Hepatocyte (in vitro differentiated cells): ENCODE measurements around the gene RAP1GAP.

Experiments used
- CTCF ChIP-seq: fragments of 200-600 bp; sonication (generic); IDR thresholded peaks from 2 replicates; pipeline ENCODE4 v1.5.1; 2016; ENCODE audit warnings: antibody characterized with exemption, mild to moderate bottlenecking; ENCODE audit not compliant: poor library complexity
- EZH2phosphoT487 ChIP-seq: fragments of 200-600 bp; sonication (generic); IDR thresholded peaks from one replicate; pipeline ENCODE4 v1.6.1; 2018; ENCODE audit warnings: antibody characterized with exemption, mild to moderate bottlenecking, low read depth, moderate library complexity; ENCODE audit not compliant: unreplicated experiment, severe bottlenecking

- no peak for TF ChIP-seq CTCF
- no peak for TF ChIP-seq EZH2phosphoT487
Observed at GRCh38 chr1:21701401-21701800, 32.2 kb upstream of the RAP1GAP start.
